ENCODE results near the gene ZNF773.

DNA sequence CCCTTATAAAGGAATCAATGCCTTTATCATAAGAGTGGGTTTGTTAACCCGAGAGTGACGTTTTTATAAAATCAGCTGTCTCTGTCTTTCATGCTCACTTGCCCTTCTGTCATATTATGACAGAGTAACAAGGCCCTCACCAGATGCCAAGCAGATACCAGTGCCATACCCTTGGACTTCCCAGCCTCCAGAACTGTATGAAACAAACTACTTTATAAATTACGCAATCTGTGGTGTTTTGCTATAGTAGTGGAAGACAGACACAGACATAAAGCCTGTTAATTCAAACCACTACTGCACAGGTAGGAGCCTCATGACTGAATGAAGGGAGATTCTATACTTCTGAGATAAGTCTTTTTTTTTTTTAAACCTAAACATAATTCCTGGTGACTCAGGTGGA lies 47.4 kb upstream of the ZNF773 start:
- TF ChIP-seq, protein P1, sequence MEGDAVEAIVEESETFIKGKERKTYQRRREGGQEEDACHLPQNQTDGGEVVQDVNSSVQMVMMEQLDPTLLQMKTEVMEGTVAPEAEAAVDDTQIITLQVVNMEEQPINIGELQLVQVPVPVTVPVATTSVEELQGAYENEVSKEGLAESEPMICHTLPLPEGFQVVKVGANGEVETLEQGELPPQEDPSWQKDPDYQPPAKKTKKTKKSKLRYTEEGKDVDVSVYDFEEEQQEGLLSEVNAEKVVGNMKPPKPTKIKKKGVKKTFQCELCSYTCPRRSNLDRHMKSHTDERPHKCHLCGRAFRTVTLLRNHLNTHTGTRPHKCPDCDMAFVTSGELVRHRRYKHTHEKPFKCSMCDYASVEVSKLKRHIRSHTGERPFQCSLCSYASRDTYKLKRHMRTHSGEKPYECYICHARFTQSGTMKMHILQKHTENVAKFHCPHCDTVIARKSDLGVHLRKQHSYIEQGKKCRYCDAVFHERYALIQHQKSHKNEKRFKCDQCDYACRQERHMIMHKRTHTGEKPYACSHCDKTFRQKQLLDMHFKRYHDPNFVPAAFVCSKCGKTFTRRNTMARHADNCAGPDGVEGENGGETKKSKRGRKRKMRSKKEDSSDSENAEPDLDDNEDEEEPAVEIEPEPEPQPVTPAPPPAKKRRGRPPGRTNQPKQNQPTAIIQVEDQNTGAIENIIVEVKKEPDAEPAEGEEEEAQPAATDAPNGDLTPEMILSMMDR (IDR thresholded peaks at IDR 0.05), result no peak
- no peak for TF ChIP-seq POLR2A (IDR thresholded peaks at IDR 0.05)
